Fibroblast of the aortic adventitia (primary cell): ENCODE results near the gene PLEKHA7. TPM values are rescaled to one million over a fixed set of nuclear protein-coding genes. Genes with fewer than 3 reads are reported as not detected.
"Not testable (repeated sequence)": the region's sequence is repeated elsewhere in the genome, so short reads cannot be mapped to it uniquely, and the experiment has no call there.

Experiments
- DNase-seq: peaks from one replicate; pipeline ENCODE4 v3.0.0-alpha.2; 2010; ENCODE audit warnings: low read depth
- H3K4me3 ChIP-seq: 2 replicates; pipeline ENCODE4 v1.5.1; 2011; ENCODE audit warnings: low read depth, mild to moderate bottlenecking, control low read depth, low read length, moderate library complexity
- CTCF ChIP-seq: IDR thresholded peaks from 2 replicates; pipeline ENCODE4 v1.5.1; 2011; ENCODE audit warnings: mild to moderate bottlenecking, low read length, control low read depth, inconsistent platforms; ENCODE audit not compliant: insufficient read depth
- total RNA-seq: library from RNA; depleted of rRNA; stranded (reverse); fragments of >200 nt; gene quantifications from 2 replicates; pipeline ENCODE4 v1.2.3, GENCODE V29; 2012; ENCODE audit warnings: low replicate concordance

PLEKHA7 gene
- total RNA-seq, 1 donor: 0.09 TPM

DNA sequence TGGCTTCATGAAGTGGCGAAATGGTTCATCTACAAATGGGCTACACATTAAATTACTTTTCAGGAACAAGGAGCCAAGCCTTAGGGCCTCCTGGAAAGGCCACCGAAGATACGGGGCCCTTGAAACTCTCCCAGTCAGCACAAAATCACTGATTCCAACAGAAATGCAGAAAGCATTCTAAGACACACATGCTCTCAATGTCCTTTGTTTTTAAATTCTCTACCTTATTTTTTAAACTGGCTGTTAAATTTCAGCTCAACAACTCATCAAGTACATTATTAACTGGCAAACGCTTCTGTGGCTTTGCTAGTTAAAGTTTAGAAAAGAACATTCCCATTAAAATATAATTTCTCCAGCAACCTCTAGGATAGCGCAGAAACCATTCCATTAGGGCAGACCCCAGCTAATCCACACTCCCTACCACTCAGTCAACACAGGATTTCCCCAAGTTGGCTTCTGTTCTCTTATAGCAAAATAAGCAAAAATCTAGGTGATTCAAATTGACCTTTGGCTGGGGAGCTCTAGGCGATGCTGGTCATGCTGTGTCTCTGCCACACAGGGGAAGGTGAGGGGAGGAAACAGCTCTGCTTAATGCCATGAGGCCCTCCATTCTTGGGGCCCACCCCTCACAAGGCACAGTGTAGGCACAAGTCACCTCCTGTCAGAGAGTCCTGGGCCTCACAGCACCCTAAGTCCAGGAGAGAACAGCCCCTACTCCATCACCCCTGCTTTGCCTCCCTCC, 47.1 kb downstream of the PLEKHA7 start:
- TF ChIP-seq CTCF: no peak
- DNase-seq: no peak
- H3K4me3 ChIP-seq: no peak overlapping the region

DNA sequence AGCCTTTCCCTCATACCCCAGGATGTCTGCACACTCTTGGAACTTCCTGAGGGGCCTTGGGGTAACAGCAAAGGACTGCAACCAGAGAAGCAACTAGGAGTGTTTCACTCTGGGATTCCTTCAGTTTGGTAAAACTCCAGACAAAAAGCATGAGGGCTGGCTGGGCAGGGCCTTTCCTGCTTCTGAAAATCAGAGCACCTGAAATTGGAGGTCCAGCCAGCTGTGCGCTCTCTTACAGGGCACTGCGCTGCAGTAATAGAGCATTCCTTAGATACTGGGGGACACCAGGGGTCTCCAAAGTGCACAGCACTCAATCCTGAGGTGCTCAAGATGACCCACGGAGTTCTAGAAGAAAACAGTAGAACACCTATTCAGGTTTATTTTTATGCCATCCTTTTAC, 49.7 kb downstream of the PLEKHA7 start:
- TF ChIP-seq CTCF: no peak
- no peak overlapping the region for H3K4me3 ChIP-seq
- DNase-seq: no peak

GRCh38 chr11:16963316-16963876, 50.8 kb downstream of the PLEKHA7 start:
- H3K4me3 ChIP-seq: no peak overlapping the region
- DNase-seq: no peak
- no peak for TF ChIP-seq CTCF

DNA sequence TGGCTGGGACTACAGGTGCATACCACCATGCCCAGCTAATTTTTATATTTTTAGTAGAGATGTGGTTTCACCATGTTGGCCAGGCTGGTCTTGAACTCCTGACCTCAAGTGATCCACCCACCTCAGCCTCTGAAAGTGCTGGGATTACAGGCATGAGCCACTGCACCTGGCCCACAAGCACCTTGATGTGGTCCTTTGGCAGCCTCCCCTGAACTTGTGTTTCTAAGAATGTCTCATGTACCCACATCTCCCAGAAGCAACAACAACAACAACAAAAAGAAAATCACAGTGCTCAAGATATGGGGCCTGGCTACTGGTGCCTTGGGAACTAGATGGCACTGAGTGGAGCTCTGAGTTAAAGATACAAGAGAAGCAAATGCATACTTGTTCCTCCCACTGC, 51.6 kb downstream of the PLEKHA7 start:
- H3K4me3 ChIP-seq, DNase-seq: not testable (repeated sequence)

DNA sequence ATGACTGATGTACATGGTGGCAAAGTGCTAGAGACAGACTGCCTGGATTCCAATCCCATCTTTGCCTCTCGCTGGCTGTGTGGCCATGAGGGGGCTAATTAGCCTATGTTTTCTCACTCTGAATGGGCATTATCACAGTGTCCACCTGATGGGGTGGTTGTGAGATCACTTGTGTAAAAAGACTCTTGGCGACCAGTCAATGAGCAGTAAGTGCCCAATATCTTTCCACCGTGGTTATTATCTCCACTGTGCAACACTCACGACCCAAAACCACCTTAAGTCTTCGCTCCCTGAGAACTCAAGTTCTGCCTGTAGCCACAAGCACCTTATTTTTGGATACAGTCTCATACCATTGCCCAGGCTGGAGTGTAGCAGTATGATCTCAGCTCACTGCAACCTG, 52.1 kb downstream of the PLEKHA7 start:
- no peak for DNase-seq
- no peak for TF ChIP-seq CTCF
- no peak overlapping the region for H3K4me3 ChIP-seq

GRCh38 chr11:16960250-16960649, 54.0 kb downstream of the PLEKHA7 start:
- TF ChIP-seq CTCF: no peak
- no peak overlapping the region for H3K4me3 ChIP-seq
- no peak for DNase-seq

GRCh38 chr11:16959602-16960001, 54.6 kb downstream of the PLEKHA7 start:
- no peak for TF ChIP-seq CTCF
- DNase-seq: no peak
- H3K4me3 ChIP-seq: no peak overlapping the region
